ENCODE data around the gene KIF12.
"Not testable (repeated sequence)": the region's sequence is repeated elsewhere in the genome, so short reads cannot be mapped to it uniquely, and the experiment has no call there.

Gene KIF12

DNA sequence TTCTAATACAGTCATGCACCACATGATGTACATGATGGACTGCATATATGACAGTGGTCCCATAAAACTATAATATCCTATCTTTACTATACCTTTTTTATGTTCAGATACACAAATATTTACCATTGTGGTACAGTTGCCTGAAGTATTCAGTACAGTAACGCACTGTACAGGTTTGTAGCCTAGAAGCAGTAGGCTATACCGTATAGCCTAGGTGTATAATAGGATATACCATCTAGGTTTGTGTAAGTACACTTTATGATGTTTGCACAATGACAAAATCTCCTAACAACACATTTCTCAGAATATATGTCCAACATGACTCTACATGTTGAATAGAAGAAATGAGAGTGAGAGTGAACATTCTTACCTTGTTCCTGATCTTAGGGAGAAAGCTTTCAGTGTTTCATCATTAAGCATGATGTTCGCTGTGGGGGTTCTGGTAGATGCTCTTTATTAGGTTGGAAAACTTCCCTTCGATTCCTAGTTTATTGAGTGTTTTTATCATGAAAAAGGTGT lies 52.8 kb downstream of the KIF12 start:
- no peak for DNase-seq (ENCODE audit: low read depth)

DNA sequence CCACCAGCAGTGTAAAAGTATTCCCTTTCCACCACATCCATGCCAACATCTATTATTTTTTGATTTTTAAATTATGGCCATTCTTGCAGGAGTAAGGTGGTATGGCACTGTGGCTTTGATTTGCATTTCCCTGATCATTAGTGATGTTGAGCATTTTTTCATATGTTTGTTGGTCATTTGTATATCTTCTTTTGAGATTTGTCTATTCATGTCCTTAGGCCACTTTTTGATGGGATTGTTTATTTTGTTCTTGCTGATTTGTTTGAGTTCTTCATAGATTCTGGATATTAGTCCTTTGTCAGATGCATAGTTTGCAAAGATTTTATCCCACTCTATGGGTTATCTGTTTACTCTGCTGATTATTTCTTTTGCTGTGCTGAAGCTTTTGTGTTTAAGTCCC lies 55.4 kb downstream of the KIF12 start:
- DNase-seq (ENCODE audit: low read depth): not testable (repeated sequence)
